Measurements from ENCODE around the gene GLS. TPM values are rescaled to one million over a fixed set of nuclear protein-coding genes. Genes with fewer than 3 reads are reported as not detected.

Gene GLS
- total and polyA plus RNA-seq, 2 donors (not counting 3 experiments of a cell fraction or from before 2014, with no cell fraction given) = 49.0 to 183 TPM

DNA sequence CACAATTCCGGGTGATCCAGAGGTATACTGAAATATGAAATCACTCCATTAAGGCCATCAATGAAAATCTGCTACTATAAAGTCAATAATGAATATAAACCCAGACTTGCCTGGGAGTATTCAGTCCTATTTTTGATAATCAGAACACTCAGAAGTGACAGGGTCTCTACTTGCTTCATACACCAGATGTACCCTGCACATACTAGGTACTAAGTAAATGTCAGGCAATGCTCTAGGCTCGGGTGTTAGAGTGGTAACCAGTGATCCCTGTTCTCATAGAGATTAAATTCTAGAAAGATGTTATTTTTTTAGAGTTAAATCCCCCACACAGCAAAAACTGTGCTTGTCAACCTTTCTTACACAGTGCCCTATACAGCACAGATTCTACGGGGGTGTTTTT is 121.0 kb downstream of the GLS start:
- no peak overlapping the region for H3K27ac ChIP-seq (ENCODE audit: insufficient read depth, low read depth, low read length)
- no peak overlapping the region for H3K4me3 ChIP-seq (replicated peaks in 1 of 3; ENCODE audit: insufficient read depth in 1 of 3, low read depth in 1 of 3, low read length in 3 of 3)
- peaks cover 32 to 65% of the 10 kb centered on the region in 2 experiments for H3K36me3 ChIP-seq (ENCODE audit: control insufficient read depth in 2 of 2, extremely low read depth in 1 of 2, insufficient read depth in 2 of 2, low read length in 2 of 2)
- no peak overlapping the region for H3K4me2 ChIP-seq (ENCODE audit: insufficient read depth, low read length)
- no peak for DNase-seq (ENCODE audit: low read depth, low spot score)
- H3K79me2 ChIP-seq (ENCODE audit: control insufficient read depth, insufficient read depth, low read length) = no peaks in the 10 kb centered on the region
- no peak overlapping the region for H3K9ac ChIP-seq (replicated peaks; ENCODE audit: extremely low read depth, insufficient read depth, low read length)
- H3K9me3 ChIP-seq (replicated peaks; ENCODE audit: control insufficient read depth, insufficient read depth, low read length) = no peaks in the 10 kb centered on the region
- ChIA-PET CTCF (no interaction called here), POLR2A (no interaction called here)
- TF ChIP-seq POLR2A (IDR thresholded peaks at IDR 0.05; ENCODE audit: low read depth, low read length) (peak; percentile 30), MYC (IDR thresholded peaks at IDR 0.05; ENCODE audit: low read depth, low read length) (no peak), JUN (IDR thresholded peaks at IDR 0.05; ENCODE audit: borderline replicate concordance, insufficient read depth, insufficient read length, low read depth) (no peak), POLR2AphosphoS5 (IDR thresholded peaks at IDR 0.05; ENCODE audit: insufficient read depth, low read depth, low read length) (no peak), EZH2 (IDR thresholded peaks at IDR 0.05; ENCODE audit: borderline replicate concordance, low read depth, low read length, severe bottlenecking) (no peak), FOS (IDR thresholded peaks at IDR 0.05; ENCODE audit: borderline replicate concordance, insufficient read depth, low read length) (no peak), GATA2 (IDR thresholded peaks at IDR 0.05; ENCODE audit: insufficient read depth, insufficient read length, low read depth, low read length) (no peak)
- TF ChIP-seq, protein P1, sequence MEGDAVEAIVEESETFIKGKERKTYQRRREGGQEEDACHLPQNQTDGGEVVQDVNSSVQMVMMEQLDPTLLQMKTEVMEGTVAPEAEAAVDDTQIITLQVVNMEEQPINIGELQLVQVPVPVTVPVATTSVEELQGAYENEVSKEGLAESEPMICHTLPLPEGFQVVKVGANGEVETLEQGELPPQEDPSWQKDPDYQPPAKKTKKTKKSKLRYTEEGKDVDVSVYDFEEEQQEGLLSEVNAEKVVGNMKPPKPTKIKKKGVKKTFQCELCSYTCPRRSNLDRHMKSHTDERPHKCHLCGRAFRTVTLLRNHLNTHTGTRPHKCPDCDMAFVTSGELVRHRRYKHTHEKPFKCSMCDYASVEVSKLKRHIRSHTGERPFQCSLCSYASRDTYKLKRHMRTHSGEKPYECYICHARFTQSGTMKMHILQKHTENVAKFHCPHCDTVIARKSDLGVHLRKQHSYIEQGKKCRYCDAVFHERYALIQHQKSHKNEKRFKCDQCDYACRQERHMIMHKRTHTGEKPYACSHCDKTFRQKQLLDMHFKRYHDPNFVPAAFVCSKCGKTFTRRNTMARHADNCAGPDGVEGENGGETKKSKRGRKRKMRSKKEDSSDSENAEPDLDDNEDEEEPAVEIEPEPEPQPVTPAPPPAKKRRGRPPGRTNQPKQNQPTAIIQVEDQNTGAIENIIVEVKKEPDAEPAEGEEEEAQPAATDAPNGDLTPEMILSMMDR (IDR thresholded peaks at IDR 0.05; ENCODE audit: extremely low read depth in 1 of 2, insufficient read depth in 1 of 2, low read depth in 1 of 2, low read length in 2 of 2) = no peak
- H3K27me3 ChIP-seq (ENCODE audit: control insufficient read depth in 2 of 2, insufficient read depth in 2 of 2, low read length in 2 of 2) = no peaks in the 10 kb centered on the region
- no peak overlapping the region for H2AFZ ChIP-seq (ENCODE audit: low read depth, low read length)
- H4K20me1 ChIP-seq (replicated peaks; ENCODE audit: control insufficient read depth, extremely low read depth, insufficient read depth, low read length) = no peaks in the 10 kb centered on the region
- FAIRE-seq = no peak
- H3K4me1 ChIP-seq (ENCODE audit: control insufficient read depth, extremely low read depth, insufficient read depth, low read length) = no peaks in the 10 kb centered on the region
- dilution Hi-C loops (cut with MboI; ENCODE audit: extremely low pct_ligation_motif_present, low sequenced_read_pairs) (no loop called here), intact Hi-C loops (cut with micrococcal nuclease) (no loop called here)
- no TSS peak for BruUV-seq (replicated peaks)
- H3K9me1 ChIP-seq (replicated peaks; ENCODE audit: control insufficient read depth, extremely low read depth, insufficient read depth, low read length) = no peaks in the 10 kb centered on the region

Data from endothelial cell of umbilical vein (primary cell).